Stimulated activated effector memory CD8-positive, alpha-beta T cell treated with anti-CD3 and anti-CD28 coated beads, Interleukin-12 subunit alpha, Interleukin-12 subunit beta, amount 100 ng/mL, for 72 hours (primary cell): ENCODE results near the gene SMYD3.
"Not testable (repeated sequence)": the region's sequence is repeated elsewhere in the genome, so short reads cannot be mapped to it uniquely, and the experiment has no call there.

Experiments
- ATAC-seq: fragments of 150-1000 bp; cut with Tn5 transposase; 2 replicates; pipeline ENCODE4 v1.10.0; 2021
- DNase-seq, 2 donors: peaks; one replicate each; pipeline ENCODE4 v3.0.0; 2021 to 2022; ENCODE audit warnings: low spot score in 2 of 2
- H3K27ac Mint-ChIP-seq: one replicate; pipeline ENCODE4 v1.8.0; 2022; ENCODE audit warnings: mild to moderate bottlenecking, mixed read lengths
- H3K36me3 Mint-ChIP-seq: one replicate; pipeline ENCODE4 v1.8.0; 2022; ENCODE audit warnings: mild to moderate bottlenecking, mixed read lengths
- H3K4me1 Mint-ChIP-seq: one replicate; pipeline ENCODE4 v1.8.0; 2022; ENCODE audit warnings: mixed read lengths
- H3K4me3 Mint-ChIP-seq: one replicate; pipeline ENCODE4 v1.8.0; 2022; ENCODE audit warnings: mild to moderate bottlenecking, mixed read lengths
- H3K9me3 Mint-ChIP-seq: one replicate; pipeline ENCODE4 v1.8.0; 2022; ENCODE audit warnings: mixed read lengths

SMYD3 gene

GRCh38 chr1:246343251-246343650 is 163.8 kb downstream of the SMYD3 start:
- Mint-ChIP-seq H3K4me1 (peaks cover 15% of the 10 kb centered on the region), H3K36me3 (no peaks in the 10 kb centered on the region), H3K4me3 (no peak overlapping the region), H3K27ac (no peak overlapping the region), H3K9me3 (no peaks in the 10 kb centered on the region)
- ATAC-seq (peak; percentile 45), DNase-seq (no peak)

GRCh38 chr1:246338546-246338945 is 168.5 kb downstream of the SMYD3 start:
- Mint-ChIP-seq H3K9me3 (no peaks in the 10 kb centered on the region), H3K36me3 (peaks cover 10% of the 10 kb centered on the region), H3K27ac (peak overlapping the region; percentile 54), H3K4me3 (peak overlapping the region; percentile 21), H3K4me1 (peaks cover 18% of the 10 kb centered on the region)
- ATAC-seq = peak; percentile 86
- DNase-seq = no peak

DNA sequence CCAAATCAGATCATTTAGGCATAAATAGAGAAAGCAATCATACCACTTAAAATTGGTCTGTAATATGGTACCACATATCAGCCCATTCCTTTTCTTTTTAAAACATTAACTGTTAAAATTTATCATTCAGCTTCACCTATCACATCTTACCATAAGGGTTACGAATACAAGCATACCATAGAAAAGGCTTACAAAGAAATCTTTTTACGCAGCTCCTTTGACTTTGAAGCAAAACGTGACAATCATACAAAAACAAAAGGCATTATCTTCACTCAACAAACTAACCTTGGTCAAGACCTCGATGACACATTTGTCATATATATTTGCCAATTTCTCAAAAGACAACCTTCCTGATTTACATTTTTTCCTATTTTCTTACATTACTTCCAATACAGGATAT is 169.0 kb downstream of the SMYD3 start:
- Mint-ChIP-seq H3K4me3 (no peak overlapping the region), H3K27ac (peak overlapping the region; percentile 54), H3K36me3 (peaks cover 14% of the 10 kb centered on the region), H3K4me1 (peaks cover 13% of the 10 kb centered on the region), H3K9me3 (no peaks in the 10 kb centered on the region)
- no peak for DNase-seq
- no peak for ATAC-seq

- H3K9me3 Mint-ChIP-seq = peaks cover 3% of the 10 kb centered on the region
- H3K36me3 Mint-ChIP-seq = peaks cover 33% of the 10 kb centered on the region
- DNase-seq = no peak
- H3K4me3 Mint-ChIP-seq = no peak overlapping the region
- peaks cover 26% of the 10 kb centered on the region for H3K4me1 Mint-ChIP-seq
- no peak overlapping the region for H3K27ac Mint-ChIP-seq
- no peak for ATAC-seq
Observed at GRCh38 chr1:246335151-246335550, 171.9 kb downstream of the SMYD3 start.

- DNase-seq (no peak), ATAC-seq (no peak)
- H3K9me3 Mint-ChIP-seq = peaks cover 3% of the 10 kb centered on the region
- H3K27ac Mint-ChIP-seq = no peak overlapping the region
- H3K4me3 Mint-ChIP-seq = no peak overlapping the region
- H3K36me3 Mint-ChIP-seq = peaks cover 41% of the 10 kb centered on the region
- H3K4me1 Mint-ChIP-seq = peaks cover 32% of the 10 kb centered on the region
Observed at GRCh38 chr1:246333855-246334254, 173.2 kb downstream of the SMYD3 start.

DNA sequence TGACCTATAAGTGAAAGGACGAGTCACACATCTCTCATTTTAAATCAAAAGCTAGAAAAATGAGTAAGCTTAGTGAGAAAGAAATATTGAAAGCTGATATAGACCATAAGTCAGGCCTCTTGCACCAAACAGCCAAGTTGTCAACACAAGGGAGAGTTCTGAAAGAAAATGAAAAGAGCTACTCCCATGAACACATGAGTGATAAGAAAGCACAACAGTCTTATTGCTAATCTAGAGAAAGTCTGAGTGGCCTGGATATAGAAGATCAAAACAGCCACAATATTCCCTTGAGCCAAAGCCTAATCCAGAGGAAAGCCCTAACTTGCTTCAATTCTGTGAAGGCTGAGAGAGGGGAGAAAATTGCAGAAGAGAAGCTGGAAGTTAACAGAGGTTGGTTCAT is 175.0 kb downstream of the SMYD3 start:
- H3K4me3 Mint-ChIP-seq = no peak overlapping the region
- H3K27ac Mint-ChIP-seq = peak overlapping the region; percentile 32
- H3K4me1 Mint-ChIP-seq = peaks cover 22% of the 10 kb centered on the region
- H3K36me3 Mint-ChIP-seq = peaks cover 41% of the 10 kb centered on the region
- DNase-seq (no peak), ATAC-seq (peak; percentile 67)
- H3K9me3 Mint-ChIP-seq = peaks cover 3% of the 10 kb centered on the region

- H3K36me3 Mint-ChIP-seq = peaks cover 51% of the 10 kb centered on the region
- DNase-seq = peak in 1 of 2 donors; percentile 55
- peak overlapping the region; percentile 7 for H3K4me3 Mint-ChIP-seq
- H3K9me3 Mint-ChIP-seq = peaks cover 3% of the 10 kb centered on the region
- H3K27ac Mint-ChIP-seq = peak overlapping the region; percentile 50
- peaks cover 22% of the 10 kb centered on the region for H3K4me1 Mint-ChIP-seq
- ATAC-seq = peak; percentile 99
Observed at GRCh38 chr1:246329900-246330299, 177.2 kb downstream of the SMYD3 start.

- not testable (repeated sequence) for DNase-seq, ATAC-seq, H3K4me3 Mint-ChIP-seq, H3K27ac Mint-ChIP-seq, H3K9me3 Mint-ChIP-seq
- peaks cover 22% of the 10 kb centered on the region for H3K4me1 Mint-ChIP-seq
- peaks cover 48% of the 10 kb centered on the region for H3K36me3 Mint-ChIP-seq
Observed at GRCh38 chr1:246329292-246329691, 177.8 kb downstream of the SMYD3 start.

DNA sequence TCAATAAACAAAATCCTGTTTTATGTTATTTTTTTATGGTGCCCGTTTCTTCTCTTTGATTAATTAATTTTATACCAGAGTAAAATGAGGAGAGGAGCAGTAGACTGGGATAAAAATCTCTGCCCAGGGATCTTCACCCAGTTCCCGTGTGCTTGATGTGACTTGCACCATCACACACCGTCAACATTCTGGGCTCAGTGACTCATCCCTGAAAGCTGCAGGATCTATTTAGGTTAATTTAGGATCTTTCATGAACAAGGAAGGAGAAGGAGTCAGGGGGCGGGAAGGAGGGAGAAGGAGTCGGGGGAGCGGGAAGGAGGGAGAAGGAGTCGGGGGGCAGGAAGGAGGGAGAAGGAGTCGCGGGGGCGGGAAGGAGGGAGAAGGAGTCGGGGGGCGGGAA is 182.4 kb downstream of the SMYD3 start:
- H3K36me3 Mint-ChIP-seq = peaks cover 14% of the 10 kb centered on the region
- ATAC-seq = no peak

GRCh38 chr1:246324033-246324432 is 183.0 kb downstream of the SMYD3 start:
- H3K4me3 Mint-ChIP-seq, H3K36me3 Mint-ChIP-seq, H3K4me1 Mint-ChIP-seq, H3K27ac Mint-ChIP-seq, H3K9me3 Mint-ChIP-seq, ATAC-seq, DNase-seq: not testable (repeated sequence)

More for the DNA sequence above, 182.4 kb downstream of the SMYD3 start:
- peaks cover 4% of the 10 kb centered on the region for H3K4me1 Mint-ChIP-seq
- no peaks in the 10 kb centered on the region for H3K9me3 Mint-ChIP-seq
- H3K27ac Mint-ChIP-seq = no peak overlapping the region
- H3K4me3 Mint-ChIP-seq = no peak overlapping the region
- DNase-seq = no peak

DNA sequence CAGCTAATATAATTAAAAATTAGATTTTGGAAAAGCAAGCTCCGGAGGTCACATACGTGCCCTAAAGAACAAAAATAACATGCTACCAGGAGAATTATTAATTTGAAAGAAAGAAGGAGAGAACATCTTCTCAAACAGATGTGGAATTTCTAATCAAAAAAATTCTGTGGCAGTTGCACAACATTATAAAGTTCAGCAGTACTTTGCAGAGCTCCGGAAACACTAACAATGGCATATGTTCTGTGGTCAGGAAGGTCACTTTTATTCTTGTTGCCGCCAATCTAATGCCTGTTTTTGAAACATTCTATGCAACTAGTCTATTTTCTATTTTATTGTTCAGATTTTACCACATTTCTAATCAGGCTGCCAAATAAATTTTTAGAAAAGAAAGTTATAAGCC is 186.8 kb downstream of the SMYD3 start:
- H3K27ac Mint-ChIP-seq = no peak overlapping the region
- peaks cover 6% of the 10 kb centered on the region for H3K4me1 Mint-ChIP-seq
- H3K36me3 Mint-ChIP-seq = no peaks in the 10 kb centered on the region
- no peak for ATAC-seq
- H3K4me3 Mint-ChIP-seq = no peak overlapping the region
- H3K9me3 Mint-ChIP-seq = no peaks in the 10 kb centered on the region
- DNase-seq = no peak

GRCh38 chr1:246319083-246319714 is 187.9 kb downstream of the SMYD3 start:
- H3K4me3 Mint-ChIP-seq = no peak overlapping the region
- H3K9me3 Mint-ChIP-seq = no peaks in the 10 kb centered on the region

GRCh38 chr1:246318622-246319021 is 188.5 kb downstream of the SMYD3 start:
- Mint-ChIP-seq H3K4me1 (peaks cover 6% of the 10 kb centered on the region), H3K4me3 (no peak overlapping the region), H3K27ac (no peak overlapping the region), H3K9me3 (no peaks in the 10 kb centered on the region), H3K36me3 (no peaks in the 10 kb centered on the region)
- no peak for ATAC-seq
- DNase-seq = no peak

More at GRCh38 chr1:246319083-246319714, 187.9 kb downstream of the SMYD3 start:
- no peak for DNase-seq
- H3K36me3 Mint-ChIP-seq = no peaks in the 10 kb centered on the region
- H3K27ac Mint-ChIP-seq = no peak overlapping the region
- ATAC-seq = no peak
- peaks cover 6% of the 10 kb centered on the region for H3K4me1 Mint-ChIP-seq

DNA sequence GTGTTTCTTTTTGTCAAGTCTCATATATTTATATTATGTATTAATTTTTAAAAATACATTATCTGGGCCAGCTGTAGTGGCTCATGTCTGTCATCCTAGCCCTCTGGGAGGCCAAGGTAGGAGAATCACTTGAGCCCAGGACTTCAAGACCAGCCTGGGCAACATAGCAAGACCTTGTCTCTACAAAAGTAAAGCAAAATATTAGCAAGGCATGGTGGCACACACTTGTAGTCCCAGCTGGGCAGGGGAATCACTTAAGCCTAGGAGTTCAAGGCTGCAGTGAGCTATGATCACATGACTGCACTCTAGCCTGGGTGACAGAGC is 189.1 kb downstream of the SMYD3 start:
- H3K4me1 Mint-ChIP-seq = peaks cover 6% of the 10 kb centered on the region
- no peak for DNase-seq
- no peaks in the 10 kb centered on the region for H3K9me3 Mint-ChIP-seq
- ATAC-seq = no peak
- no peak overlapping the region for H3K27ac Mint-ChIP-seq
- H3K4me3 Mint-ChIP-seq = no peak overlapping the region
- no peaks in the 10 kb centered on the region for H3K36me3 Mint-ChIP-seq

GRCh38 chr1:246317332-246318035 is 189.6 kb downstream of the SMYD3 start:
- no peak overlapping the region for H3K4me3 Mint-ChIP-seq
- H3K9me3 Mint-ChIP-seq = no peaks in the 10 kb centered on the region
- no peaks in the 10 kb centered on the region for H3K36me3 Mint-ChIP-seq

GRCh38 chr1:246311461-246311860 is 195.6 kb downstream of the SMYD3 start:
- H3K27ac Mint-ChIP-seq = no peak overlapping the region
- DNase-seq (no peak), ATAC-seq (no peak)
- no peaks in the 10 kb centered on the region for H3K4me1 Mint-ChIP-seq
- H3K36me3 Mint-ChIP-seq = no peaks in the 10 kb centered on the region
- no peak overlapping the region for H3K4me3 Mint-ChIP-seq
- no peaks in the 10 kb centered on the region for H3K9me3 Mint-ChIP-seq

More at GRCh38 chr1:246317332-246318035, 189.6 kb downstream of the SMYD3 start:
- no peak for ATAC-seq
- DNase-seq = no peak
- peaks cover 6% of the 10 kb centered on the region for H3K4me1 Mint-ChIP-seq
- no peak overlapping the region for H3K27ac Mint-ChIP-seq
